GM12801 (cell line): Measurements from ENCODE around the gene MDP1.

Experiments used
- TF ChIP-seq, protein P1 (sequence below): IDR thresholded peaks from one replicate; pipeline ENCODE4 v1.5.1; 2011; ENCODE audit warnings: control low read depth; ENCODE audit not compliant: insufficient read length; ENCODE audit errors: extremely low read depth

Gene MDP1

GRCh38 chr14:24181371-24182077, 34.3 kb downstream of the MDP1 start:
- TF ChIP-seq, protein P1, sequence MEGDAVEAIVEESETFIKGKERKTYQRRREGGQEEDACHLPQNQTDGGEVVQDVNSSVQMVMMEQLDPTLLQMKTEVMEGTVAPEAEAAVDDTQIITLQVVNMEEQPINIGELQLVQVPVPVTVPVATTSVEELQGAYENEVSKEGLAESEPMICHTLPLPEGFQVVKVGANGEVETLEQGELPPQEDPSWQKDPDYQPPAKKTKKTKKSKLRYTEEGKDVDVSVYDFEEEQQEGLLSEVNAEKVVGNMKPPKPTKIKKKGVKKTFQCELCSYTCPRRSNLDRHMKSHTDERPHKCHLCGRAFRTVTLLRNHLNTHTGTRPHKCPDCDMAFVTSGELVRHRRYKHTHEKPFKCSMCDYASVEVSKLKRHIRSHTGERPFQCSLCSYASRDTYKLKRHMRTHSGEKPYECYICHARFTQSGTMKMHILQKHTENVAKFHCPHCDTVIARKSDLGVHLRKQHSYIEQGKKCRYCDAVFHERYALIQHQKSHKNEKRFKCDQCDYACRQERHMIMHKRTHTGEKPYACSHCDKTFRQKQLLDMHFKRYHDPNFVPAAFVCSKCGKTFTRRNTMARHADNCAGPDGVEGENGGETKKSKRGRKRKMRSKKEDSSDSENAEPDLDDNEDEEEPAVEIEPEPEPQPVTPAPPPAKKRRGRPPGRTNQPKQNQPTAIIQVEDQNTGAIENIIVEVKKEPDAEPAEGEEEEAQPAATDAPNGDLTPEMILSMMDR: no peak

DNA sequence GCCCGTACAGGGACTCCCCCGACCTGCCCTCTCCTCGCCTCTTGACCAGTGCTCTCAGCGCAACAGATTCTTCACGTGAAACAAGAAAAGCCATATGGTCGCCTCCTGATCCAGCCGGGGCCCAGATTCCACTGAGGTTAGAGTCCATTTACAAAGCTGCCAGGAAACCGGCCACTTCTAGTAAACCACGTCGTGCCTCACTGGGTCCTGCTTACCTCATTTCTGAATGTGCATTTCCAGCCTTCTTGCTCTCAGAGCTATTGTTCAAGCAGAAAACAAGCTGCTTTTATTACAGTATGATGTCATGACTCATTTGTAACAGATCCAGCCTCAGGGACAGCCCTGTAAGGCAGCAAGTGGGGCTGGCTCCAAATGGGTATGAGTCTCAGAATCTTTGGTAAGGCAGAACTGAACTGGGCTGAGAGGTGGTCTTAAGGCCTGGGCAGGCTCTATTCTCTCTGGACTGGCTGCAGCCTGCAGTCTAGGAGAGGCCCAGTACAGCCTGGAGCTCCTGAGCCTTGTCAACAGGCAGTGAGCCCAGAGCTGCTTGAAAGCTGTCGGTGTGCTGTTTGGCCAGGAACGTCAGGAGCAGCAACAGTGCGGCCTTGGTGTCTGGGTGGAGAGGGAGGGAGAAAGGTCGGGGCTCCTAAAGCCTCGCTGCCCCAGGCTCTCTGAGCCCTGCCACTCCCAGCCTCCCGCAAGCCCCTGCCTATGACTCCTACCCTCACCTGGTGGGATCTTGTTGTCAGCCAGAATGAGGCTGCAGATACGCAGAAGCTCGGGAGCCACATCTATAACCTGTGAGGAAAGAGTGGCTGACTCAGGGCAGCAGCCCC, 35.7 kb downstream of the MDP1 start:
- TF ChIP-seq, protein P1: no peak

- TF ChIP-seq, protein P1: no peak
These were observed 36.4 kb downstream of the MDP1 start for GRCh38 chr14:24179294-24179960.

- TF ChIP-seq, protein P1: no peak
These were observed 37.3 kb downstream of the MDP1 start for GRCh38 chr14:24178399-24179178.

- TF ChIP-seq, protein P1: no peak
These were observed 38.0 kb downstream of the MDP1 start for GRCh38 chr14:24177891-24178290.

- TF ChIP-seq, protein P1: no peak
These were observed 38.6 kb downstream of the MDP1 start for GRCh38 chr14:24177041-24177825.
